K562 (cell line): ENCODE measurements around the gene HSD17B12. TPM values are rescaled to one million over a fixed set of nuclear protein-coding genes. Genes with fewer than 3 reads are reported as not detected.
A peak's percentile ranks its signal among the peaks of the same experiment; 100 is the strongest.

Source experiments
- KDM1A ChIP-seq, 2 experiments: fragments of 450-650 bp; IDR thresholded peaks; 2 replicates each; pipeline ENCODE4 v1.6.1; 2016; ENCODE audit warnings: mild to moderate bottlenecking in 2 of 2
- PPARD ChIP-seq: fragments of 250-450 bp; sonication (Bioruptor Pico); IDR thresholded peaks from 2 replicates; pipeline ENCODE4 v1.8.0; 2022; ENCODE audit warnings: inconsistent platforms, mild to moderate bottlenecking, moderate library complexity
- RBBP5 ChIP-seq: fragments of 200-600 bp; sonication (generic); IDR thresholded peaks from 2 replicates; pipeline ENCODE4 v1.6.1; 2012; ENCODE audit warnings: borderline replicate concordance, mild to moderate bottlenecking, low read length, control low read depth, inconsistent platforms; ENCODE audit not compliant: insufficient read depth, poor library complexity, severe bottlenecking
- SMC3 ChIP-seq: conservative IDR thresholded peaks from 2 replicates; pipeline ENCODE4 v1.6.1; 2011; ENCODE audit warnings: low read depth, low read length, improper control_type of control experiment; ENCODE audit not compliant: insufficient read depth
- ZNF282 ChIP-seq: sonication (generic); formaldehyde crosslinking; IDR thresholded peaks from 2 replicates; pipeline ENCODE4 v1.8.1; 2023; ENCODE audit warnings: missing genetic modification reagents
- polyA plus RNA-seq, 8 experiments: library from polyadenylated mRNA; depleted of rRNA in 4 of 8; stranded (reverse) in 5 of 8; unstranded in 3 of 8; fragments of >200 nt; fragmentation: Nextera tagmentation in 2 of 8; fragmentation: Illumina TruSeq in 1 of 8; extraction: Ambion mirVana in 2 of 8; extraction: Trizol in 1 of 8; gene quantifications; 2 replicates each; pipeline versions ENCODE4 v1.2.1 to v1.2.3, GENCODE V29; 2011 to 2014; ENCODE audit warnings: inconsistent platforms in 1 of 8, missing spikeins in 1 of 8
- total RNA-seq, 7 experiments: library from RNA; depleted of rRNA in 6 of 7; stranded (reverse); fragments of >200 nt in 6 of 7; fragmentation: Illumina TruSeq in 2 of 7; extraction: Trizol in 2 of 7; gene quantifications; 2 replicates each; pipeline versions ENCODE4 v1.2.1 to v1.2.3, GENCODE V29; 2011 to 2021; ENCODE audit warnings: low replicate concordance in 1 of 7
- TF ChIP-seq, protein P1 (sequence below), 3 experiments: IDR thresholded peaks in 2 of 3; conservative IDR thresholded peaks in 1 of 3; 2 replicates each; pipeline ENCODE4 v1.5.1; 2011 to 2012; ENCODE audit warnings: low read length in 3 of 3, mild to moderate bottlenecking in 3 of 3, control low read depth in 2 of 3, improper control_type of control experiment in 1 of 3, inconsistent platforms in 1 of 3, low read depth in 1 of 3, mixed read lengths in 1 of 3, moderate library complexity in 1 of 3; ENCODE audit not compliant: insufficient read depth in 2 of 3
- TF ChIP-seq, protein P2 (sequence below): fragments of 450-650 bp; formaldehyde crosslinking; IDR thresholded peaks from 2 replicates; pipeline ENCODE4 v1.4.0; 2020; ENCODE audit warnings: mild to moderate bottlenecking, moderate library complexity
- TF ChIP-seq, protein P3 (sequence below): sonication (generic); formaldehyde crosslinking; IDR thresholded peaks from 2 replicates; pipeline ENCODE4 v1.8.0; 2023; ENCODE audit warnings: mild to moderate bottlenecking, missing genetic modification reagents
- TF ChIP-seq, protein P4 (sequence below): fragments of 450-650 bp; IDR thresholded peaks from 2 replicates; pipeline ENCODE4 v1.6.1; 2014; ENCODE audit warnings: low read depth, mild to moderate bottlenecking, moderate library complexity, borderline replicate concordance
- TF ChIP-seq, protein P5 (sequence below), 2 experiments: fragments of 450-650 bp; formaldehyde crosslinking in 1 of 2; IDR thresholded peaks; 2 replicates each; pipeline versions ENCODE4 v1.4.0 to v1.6.1; 2014 to 2020; ENCODE audit warnings: mild to moderate bottlenecking in 2 of 2, borderline replicate concordance in 1 of 2, low read depth in 1 of 2

The HSD17B12 gene
- total and polyA plus RNA-seq, 9 of the 15 experiments (the other 6 are each of a cell fraction or from before 2014, with no cell fraction given) = 9.1 to 34.5 (median 23.3) TPM

DNA sequence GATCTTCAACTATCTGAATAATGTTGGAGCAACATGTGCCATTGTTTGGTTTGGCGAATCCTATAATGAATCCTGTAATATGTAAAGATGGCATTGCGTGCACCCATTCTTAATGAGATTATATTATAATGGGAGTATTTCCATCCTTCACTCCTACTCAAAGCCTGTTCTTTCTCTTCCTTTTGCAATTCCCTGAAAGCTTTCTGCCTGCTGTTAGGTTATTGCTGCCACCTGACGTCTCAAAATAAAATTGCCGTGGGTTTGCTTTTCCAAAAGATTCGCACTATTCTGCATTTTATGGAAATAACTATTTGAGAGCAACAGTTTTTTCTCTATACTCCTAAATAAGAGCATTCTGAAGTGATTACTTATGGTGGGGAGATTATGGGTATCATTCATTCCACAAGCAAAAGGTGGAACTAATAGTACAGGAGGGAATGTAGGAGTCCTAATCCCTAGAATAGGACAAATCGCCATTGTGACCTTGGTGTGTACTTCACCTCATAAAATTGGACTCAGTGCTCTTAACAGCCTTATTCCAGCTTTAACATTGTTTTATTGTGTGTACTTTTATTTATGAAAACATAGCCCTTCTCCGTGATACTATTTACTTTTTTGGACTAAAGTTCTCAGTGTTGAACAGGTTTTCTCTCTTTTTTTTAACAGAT, 130.5 kb downstream of the HSD17B12 start (continued):
- no peak for TF ChIP-seq ZNF282 (CRISPR knock-in tag)
- no peak for TF ChIP-seq PPARD (CRISPR knock-in tag)
- TF ChIP-seq, protein P1, sequence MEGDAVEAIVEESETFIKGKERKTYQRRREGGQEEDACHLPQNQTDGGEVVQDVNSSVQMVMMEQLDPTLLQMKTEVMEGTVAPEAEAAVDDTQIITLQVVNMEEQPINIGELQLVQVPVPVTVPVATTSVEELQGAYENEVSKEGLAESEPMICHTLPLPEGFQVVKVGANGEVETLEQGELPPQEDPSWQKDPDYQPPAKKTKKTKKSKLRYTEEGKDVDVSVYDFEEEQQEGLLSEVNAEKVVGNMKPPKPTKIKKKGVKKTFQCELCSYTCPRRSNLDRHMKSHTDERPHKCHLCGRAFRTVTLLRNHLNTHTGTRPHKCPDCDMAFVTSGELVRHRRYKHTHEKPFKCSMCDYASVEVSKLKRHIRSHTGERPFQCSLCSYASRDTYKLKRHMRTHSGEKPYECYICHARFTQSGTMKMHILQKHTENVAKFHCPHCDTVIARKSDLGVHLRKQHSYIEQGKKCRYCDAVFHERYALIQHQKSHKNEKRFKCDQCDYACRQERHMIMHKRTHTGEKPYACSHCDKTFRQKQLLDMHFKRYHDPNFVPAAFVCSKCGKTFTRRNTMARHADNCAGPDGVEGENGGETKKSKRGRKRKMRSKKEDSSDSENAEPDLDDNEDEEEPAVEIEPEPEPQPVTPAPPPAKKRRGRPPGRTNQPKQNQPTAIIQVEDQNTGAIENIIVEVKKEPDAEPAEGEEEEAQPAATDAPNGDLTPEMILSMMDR (IDR thresholded peaks at IDR 0.05 in 2 of 3, conservative IDR thresholded peaks at IDR 0.05 in 1 of 3; ENCODE audit: insufficient read depth in 2 of 3, low read depth in 1 of 3, low read length in 3 of 3) = peak; percentile 56 to 78 (median 58); a peak in 5 of 6 replicates
- TF ChIP-seq, protein P2, sequence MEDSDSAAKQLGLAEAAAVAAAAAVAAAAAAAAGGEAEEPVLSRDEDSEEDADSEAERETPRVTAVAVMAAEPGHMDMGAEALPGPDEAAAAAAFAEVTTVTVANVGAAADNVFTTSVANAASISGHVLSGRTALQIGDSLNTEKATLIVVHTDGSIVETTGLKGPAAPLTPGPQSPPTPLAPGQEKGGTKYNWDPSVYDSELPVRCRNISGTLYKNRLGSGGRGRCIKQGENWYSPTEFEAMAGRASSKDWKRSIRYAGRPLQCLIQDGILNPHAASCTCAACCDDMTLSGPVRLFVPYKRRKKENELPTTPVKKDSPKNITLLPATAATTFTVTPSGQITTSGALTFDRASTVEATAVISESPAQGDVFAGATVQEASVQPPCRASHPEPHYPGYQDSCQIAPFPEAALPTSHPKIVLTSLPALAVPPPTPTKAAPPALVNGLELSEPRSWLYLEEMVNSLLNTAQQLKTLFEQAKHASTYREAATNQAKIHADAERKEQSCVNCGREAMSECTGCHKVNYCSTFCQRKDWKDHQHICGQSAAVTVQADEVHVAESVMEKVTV (CRISPR knock-in tag) = peak; percentile 72; the same call in 1 of the 2 replicates
- TF ChIP-seq KDM1A (IDR thresholded peaks at IDR 0.05) = no peak
- TF ChIP-seq, protein P3, sequence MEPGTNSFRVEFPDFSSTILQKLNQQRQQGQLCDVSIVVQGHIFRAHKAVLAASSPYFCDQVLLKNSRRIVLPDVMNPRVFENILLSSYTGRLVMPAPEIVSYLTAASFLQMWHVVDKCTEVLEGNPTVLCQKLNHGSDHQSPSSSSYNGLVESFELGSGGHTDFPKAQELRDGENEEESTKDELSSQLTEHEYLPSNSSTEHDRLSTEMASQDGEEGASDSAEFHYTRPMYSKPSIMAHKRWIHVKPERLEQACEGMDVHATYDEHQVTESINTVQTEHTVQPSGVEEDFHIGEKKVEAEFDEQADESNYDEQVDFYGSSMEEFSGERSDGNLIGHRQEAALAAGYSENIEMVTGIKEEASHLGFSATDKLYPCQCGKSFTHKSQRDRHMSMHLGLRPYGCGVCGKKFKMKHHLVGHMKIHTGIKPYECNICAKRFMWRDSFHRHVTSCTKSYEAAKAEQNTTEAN = no peak
- no peak for TF ChIP-seq RBBP5
- TF ChIP-seq, protein P4, sequence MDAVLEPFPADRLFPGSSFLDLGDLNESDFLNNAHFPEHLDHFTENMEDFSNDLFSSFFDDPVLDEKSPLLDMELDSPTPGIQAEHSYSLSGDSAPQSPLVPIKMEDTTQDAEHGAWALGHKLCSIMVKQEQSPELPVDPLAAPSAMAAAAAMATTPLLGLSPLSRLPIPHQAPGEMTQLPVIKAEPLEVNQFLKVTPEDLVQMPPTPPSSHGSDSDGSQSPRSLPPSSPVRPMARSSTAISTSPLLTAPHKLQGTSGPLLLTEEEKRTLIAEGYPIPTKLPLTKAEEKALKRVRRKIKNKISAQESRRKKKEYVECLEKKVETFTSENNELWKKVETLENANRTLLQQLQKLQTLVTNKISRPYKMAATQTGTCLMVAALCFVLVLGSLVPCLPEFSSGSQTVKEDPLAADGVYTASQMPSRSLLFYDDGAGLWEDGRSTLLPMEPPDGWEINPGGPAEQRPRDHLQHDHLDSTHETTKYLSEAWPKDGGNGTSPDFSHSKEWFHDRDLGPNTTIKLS = no peak
- TF ChIP-seq, protein P5, sequence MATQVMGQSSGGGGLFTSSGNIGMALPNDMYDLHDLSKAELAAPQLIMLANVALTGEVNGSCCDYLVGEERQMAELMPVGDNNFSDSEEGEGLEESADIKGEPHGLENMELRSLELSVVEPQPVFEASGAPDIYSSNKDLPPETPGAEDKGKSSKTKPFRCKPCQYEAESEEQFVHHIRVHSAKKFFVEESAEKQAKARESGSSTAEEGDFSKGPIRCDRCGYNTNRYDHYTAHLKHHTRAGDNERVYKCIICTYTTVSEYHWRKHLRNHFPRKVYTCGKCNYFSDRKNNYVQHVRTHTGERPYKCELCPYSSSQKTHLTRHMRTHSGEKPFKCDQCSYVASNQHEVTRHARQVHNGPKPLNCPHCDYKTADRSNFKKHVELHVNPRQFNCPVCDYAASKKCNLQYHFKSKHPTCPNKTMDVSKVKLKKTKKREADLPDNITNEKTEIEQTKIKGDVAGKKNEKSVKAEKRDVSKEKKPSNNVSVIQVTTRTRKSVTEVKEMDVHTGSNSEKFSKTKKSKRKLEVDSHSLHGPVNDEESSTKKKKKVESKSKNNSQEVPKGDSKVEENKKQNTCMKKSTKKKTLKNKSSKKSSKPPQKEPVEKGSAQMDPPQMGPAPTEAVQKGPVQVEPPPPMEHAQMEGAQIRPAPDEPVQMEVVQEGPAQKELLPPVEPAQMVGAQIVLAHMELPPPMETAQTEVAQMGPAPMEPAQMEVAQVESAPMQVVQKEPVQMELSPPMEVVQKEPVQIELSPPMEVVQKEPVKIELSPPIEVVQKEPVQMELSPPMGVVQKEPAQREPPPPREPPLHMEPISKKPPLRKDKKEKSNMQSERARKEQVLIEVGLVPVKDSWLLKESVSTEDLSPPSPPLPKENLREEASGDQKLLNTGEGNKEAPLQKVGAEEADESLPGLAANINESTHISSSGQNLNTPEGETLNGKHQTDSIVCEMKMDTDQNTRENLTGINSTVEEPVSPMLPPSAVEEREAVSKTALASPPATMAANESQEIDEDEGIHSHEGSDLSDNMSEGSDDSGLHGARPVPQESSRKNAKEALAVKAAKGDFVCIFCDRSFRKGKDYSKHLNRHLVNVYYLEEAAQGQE (IDR thresholded peaks at IDR 0.05; ENCODE audit: borderline replicate concordance) = peak; percentile 74
- TF ChIP-seq, protein P5 (CRISPR knock-in tag; IDR thresholded peaks at IDR 0.05; ENCODE audit: low read depth) = no peak
- peak; percentile 48; the same call in 1 of the 2 replicates for TF ChIP-seq SMC3
